Naive thymus-derived CD4-positive, alpha-beta T cell (primary cell): Measurements from ENCODE around the gene SLC22A2. TPM values are rescaled to one million over a fixed set of nuclear protein-coding genes. Genes with fewer than 3 reads are reported as not detected.

Experiments
- polyA plus RNA-seq, 2 donors: library from polyadenylated mRNA; unstranded; fragments of 300-500 nt; fragmentation: Illumina TruSeq; gene quantifications; one replicate each; pipeline ENCODE4 v1.2.3, GENCODE V29; 2021
- total RNA-seq, 6 experiments: library from RNA in 5 of 6; stranded (reverse) in 5 of 6; gene quantifications; 1 replicate in 5 of 6; 2 replicates in 1 of 6; pipeline ENCODE4 v1.2.3 and lab custom pipeline; 2021 to 2026

Gene SLC22A2
- total and polyA plus RNA-seq, 7 experiments from 2014 or later, result not detected

Other genes with a start within 250 kb of the SLC22A2 start
- 1 to 10 TPM in 3 of 5 experiments, under 1 TPM in 1, not detected in 1; 0.39 to 2.2 (median 1.3) TPM for gene SLC22A1, start 137.0 kb downstream of the SLC22A2 start, total RNA-seq
- gene SLC22A1, start 137.0 kb downstream of the SLC22A2 start, polyA plus RNA-seq, result not detected
- not detected for gene SLC22A3, start 89.6 kb upstream of the SLC22A2 start, total RNA-seq
- gene SLC22A3, start 89.6 kb upstream of the SLC22A2 start, polyA plus RNA-seq, result not detected